IPS-NIHi7 (cell line): ENCODE measurements around the gene MACF1.
"Not testable (repeated sequence)": the region's sequence is repeated elsewhere in the genome, so short reads cannot be mapped to it uniquely, and the experiment has no call there.

Experiments used
- DNase-seq: peaks from one replicate; pipeline ENCODE4 v3.0.0; 2012; ENCODE audit warnings: mixed read lengths; ENCODE audit errors: extremely low spot score

The MACF1 gene

GRCh38 chr1:39510570-39511186 lies 306.2 kb downstream of the MACF1 start:
- not testable (repeated sequence) for DNase-seq

DNA sequence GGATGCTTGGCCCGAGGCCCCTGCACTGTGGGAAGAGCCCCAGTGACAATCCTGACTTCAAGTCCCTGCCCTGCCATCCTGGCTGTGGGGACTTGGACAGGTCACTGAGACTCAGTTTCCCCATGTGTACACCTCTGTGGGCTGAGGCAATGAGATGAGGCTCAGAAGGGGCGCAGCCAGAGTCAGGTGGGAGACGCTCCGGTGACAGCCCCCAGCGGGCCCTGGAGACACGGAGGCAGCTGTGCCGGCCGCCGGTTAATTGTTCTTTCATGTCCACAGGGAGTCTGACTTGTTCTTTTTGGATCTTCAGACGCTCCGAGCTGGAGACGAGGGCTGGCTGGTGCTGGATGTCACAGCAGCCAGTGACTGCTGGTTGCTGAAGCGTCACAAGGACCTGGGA lies 307.0 kb downstream of the MACF1 start:
- DNase-seq: not testable (repeated sequence)

- DNase-seq: not testable (repeated sequence)
Measured at GRCh38 chr1:39512234-39512847, 307.8 kb downstream of the MACF1 start.

DNA sequence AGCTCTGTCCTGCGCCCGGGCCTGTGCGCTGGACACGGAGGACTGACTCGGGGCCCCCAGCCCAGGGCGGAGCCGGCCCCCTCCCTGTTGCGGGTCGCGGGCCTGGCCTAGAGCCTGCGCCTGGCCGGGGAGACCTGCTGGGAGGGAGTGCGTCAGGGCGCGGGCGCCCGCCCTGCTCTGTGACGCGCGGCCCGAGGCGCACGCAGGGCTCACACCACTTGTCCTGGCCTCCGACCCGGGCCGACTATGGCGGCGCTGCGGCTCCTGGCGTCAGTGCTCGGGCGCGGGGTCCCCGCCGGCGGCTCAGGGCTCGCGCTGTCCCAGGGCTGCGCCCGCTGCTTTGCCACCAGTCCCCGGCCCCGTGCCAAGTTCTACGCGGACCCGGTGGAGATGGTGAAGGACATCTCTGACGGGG lies 310.2 kb downstream of the MACF1 start:
- DNase-seq: not testable (repeated sequence)

DNA sequence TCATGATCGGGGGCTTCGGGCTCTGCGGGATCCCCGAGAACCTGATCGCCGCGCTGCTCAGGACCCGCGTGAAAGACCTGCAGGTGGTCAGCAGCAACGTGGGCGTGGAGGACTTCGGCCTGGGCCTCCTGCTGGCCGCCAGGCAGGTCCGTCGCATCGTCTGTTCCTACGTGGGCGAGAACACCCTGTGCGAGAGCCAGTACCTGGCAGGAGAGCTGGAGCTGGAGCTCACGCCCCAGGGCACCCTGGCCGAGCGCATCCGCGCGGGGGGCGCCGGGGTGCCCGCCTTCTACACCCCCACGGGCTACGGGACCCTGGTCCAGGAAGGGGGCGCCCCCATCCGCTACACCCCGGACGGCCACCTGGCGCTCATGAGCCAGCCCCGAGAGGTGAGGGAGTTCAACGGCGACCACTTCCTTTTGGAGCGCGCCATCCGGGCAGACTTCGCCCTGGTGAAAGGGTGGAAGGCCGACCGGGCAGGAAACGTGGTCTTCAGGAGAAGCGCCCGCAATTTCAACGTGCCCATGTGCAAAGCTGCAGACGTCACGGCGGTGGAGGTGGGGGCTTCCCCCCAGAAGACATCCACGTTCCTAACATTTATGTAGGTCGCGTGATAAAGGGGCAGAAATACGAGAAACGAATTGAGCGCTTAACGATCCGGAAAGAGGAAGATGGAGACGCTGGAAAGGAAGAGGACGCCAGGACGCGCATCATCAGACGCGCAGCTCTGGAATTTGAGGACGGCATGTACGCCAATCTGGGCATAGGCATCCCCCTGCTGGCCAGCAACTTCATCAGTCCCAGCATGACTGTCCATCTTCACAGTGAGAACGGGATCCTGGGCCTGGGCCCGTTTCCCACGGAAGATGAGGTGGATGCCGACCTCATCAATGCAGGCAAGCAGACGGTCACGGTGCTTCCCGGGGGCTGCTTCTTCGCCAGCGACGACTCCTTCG lies 310.9 kb downstream of the MACF1 start:
- not testable (repeated sequence) for DNase-seq

DNA sequence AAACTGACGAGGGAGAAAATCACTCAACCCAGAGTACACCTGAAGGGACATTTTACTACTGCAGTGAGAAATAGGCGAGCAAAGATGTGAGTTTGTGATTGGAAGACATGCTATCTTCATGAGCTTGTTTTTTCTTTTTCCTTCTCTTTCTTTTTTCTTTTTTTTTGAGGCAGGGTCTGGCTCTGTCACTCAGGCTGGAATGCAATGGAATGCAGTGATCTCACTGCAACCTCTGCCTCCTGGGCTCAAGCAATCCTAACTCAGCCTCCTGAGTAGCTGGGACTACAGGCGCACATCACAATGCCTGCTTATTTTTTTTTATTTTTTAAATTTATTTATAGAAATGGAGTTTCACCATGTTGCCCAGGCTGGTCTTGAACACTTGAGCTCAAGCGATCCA lies 312.3 kb downstream of the MACF1 start:
- not testable (repeated sequence) for DNase-seq

GRCh38 chr1:39517936-39518335 lies 313.4 kb downstream of the MACF1 start:
- DNase-seq: not testable (repeated sequence)

DNA sequence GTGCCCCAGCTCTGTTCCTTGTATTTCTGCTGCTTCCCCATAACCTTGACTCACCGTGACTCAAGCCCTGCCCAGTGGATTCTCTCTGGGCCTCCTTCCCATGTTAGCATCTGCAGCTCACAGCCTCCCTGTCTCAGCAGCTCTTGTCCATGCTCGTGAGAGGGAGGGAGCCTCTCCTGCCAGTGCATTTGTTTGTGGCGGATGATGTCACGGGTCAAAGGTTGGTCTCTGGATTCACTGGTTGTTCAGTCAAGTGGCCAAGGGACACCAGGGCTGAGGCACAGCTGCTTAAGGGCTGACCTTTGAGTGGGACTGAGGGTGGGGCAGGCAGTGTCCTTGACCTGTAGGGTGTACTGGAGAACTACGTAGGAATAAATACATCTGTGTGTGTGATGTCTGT lies 314.9 kb downstream of the MACF1 start:
- not testable (repeated sequence) for DNase-seq

- DNase-seq: not testable (repeated sequence)
Measured at GRCh38 chr1:39522221-39522620, 317.7 kb downstream of the MACF1 start.

GRCh38 chr1:39522661-39523567 lies 318.4 kb downstream of the MACF1 start:
- no peak for DNase-seq

GRCh38 chr1:39524171-39524570 lies 319.7 kb downstream of the MACF1 start:
- no peak for DNase-seq

GRCh38 chr1:39524591-39525365 lies 320.3 kb downstream of the MACF1 start:
- no peak for DNase-seq

- no peak for DNase-seq
Measured at GRCh38 chr1:39525366-39526165, 321.1 kb downstream of the MACF1 start.

GRCh38 chr1:39526466-39527189 lies 322.1 kb downstream of the MACF1 start:
- DNase-seq: no peak

GRCh38 chr1:39527190-39527579 lies 322.7 kb downstream of the MACF1 start:
- not testable (repeated sequence) for DNase-seq

DNA sequence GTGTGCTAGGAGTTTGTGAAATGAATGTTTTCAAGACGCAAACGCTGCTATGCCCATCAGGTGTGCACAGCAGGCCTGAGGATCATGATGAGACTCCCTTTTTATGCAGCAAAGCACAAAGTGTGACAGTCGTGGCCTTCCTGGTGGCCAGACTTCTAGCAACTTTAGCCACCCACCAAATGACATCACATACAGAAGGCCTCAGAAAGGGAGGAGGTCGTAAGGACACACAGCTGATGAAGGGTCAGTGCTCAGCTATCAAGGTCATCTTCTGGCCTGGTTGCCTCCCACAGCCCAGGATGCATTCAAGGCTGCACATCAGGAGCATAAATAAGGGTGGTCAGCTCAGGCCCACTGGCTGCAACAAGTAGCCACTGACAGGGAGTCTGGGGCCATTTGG lies 323.6 kb downstream of the MACF1 start:
- DNase-seq: no peak

DNA sequence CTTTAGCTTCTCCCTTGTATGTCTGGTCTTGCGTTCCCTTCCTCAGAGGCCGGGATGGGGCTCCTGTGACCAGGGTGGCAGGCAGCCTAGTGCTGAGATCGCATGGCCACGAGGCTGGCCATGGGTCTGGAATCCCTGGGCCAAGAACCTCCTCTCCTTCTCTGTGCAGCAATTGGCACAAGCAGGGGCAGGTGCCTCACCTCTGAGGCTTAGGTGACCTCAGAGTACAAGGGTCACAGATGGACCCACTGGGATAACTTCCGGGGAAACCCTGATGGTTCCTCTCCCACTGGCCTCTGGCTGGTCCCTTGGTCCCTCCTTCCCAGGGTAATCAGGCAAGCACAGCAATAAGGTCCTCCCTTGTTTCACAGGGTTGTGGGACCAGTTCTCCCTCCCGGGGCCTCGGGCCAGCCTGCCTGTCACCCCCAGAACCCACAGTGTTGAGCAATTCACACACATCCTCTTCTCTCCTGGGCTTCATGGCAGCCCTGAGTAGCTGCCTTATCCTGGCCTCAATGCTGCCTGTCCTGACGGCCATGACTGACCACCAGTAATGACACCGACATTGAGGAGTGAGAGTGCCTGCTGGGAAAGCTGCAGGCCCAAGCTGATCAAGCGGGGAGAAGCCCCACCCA lies 325.5 kb downstream of the MACF1 start:
- DNase-seq: no peak

- DNase-seq: no peak
Measured at GRCh38 chr1:39531526-39531925, 327.0 kb downstream of the MACF1 start.

DNA sequence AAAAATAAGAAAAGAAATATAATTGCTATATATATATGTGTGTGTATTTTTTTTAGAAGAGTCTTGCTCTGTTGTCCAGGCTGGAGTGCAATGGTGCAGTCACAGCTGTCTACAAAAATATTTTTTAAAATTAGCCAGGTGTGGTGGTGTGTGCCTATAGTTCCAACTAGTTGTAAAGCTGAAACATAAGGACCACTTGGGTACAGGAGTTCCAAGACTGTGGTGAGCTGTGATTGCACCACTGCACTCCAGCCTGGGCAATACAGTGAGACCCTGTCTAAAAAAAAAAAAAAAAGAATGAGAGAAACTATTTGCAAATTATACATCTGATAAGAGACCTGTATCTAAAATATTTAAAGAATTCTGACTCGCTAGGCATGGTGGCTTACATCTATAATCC lies 328.9 kb downstream of the MACF1 start:
- no peak for DNase-seq
